ENCODE measurements around the gene DISC1.
"Not testable (repeated sequence)": the region's sequence is repeated elsewhere in the genome, so short reads cannot be mapped to it uniquely, and the experiment has no call there.

Gene DISC1

DNA sequence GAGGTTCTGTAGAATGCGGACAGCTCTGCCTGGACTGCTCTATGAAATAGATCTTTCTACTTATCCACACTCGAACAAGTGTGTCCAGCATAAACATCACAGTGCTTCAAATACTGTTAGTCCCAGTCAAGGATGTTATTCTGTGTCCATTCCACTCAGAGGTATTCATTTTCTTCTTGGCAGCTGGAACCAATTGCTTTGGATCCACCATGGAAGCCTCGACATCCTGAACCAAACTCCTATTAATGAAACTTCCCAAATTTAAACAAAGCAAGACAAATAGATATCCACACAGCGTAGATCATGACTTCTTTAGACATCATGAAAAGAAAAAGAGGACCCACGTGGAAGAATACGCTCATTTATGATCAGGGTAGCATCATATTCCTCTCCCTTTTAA, 95.8 kb downstream of the DISC1 start:
- H3K4me3 ChIP-seq (ENCODE audit: low read depth, low read length), result no peak overlapping the region
- no peak for TF ChIP-seq CTCF (conservative IDR thresholded peaks at IDR 0.05; ENCODE audit: low read depth, low read length)
- no peak for DNase-seq (ENCODE audit: low read depth)

DNA sequence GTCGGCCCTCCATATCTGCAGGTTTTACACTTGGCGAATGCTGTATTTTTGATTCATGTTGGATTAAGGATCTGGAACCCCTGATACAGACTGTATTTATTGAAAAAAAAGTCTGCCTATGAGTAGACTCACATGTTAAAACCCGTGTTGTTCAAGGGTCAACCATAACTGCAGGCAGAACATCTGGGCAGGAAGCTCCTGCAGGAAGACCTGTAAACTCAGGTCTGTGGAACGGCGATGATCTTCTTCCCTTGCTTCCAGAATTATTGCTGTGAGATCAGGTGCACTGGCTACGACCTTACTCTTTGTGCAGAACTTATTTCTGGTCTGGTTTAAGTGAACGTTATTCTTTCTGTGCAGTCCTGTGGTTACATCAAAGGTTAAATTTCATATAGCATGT, 96.6 kb downstream of the DISC1 start:
- DNase-seq (ENCODE audit: low read depth), result no peak
- H3K4me3 ChIP-seq (ENCODE audit: low read depth, low read length), result no peak overlapping the region
- TF ChIP-seq CTCF (conservative IDR thresholded peaks at IDR 0.05; ENCODE audit: low read depth, low read length), result no peak

- DNase-seq (ENCODE audit: low read depth), result no peak
- TF ChIP-seq CTCF (conservative IDR thresholded peaks at IDR 0.05; ENCODE audit: low read depth, low read length), result no peak
- no peak overlapping the region for H3K4me3 ChIP-seq (ENCODE audit: low read depth, low read length)
Measured at GRCh38 chr1:231724041-231724440, 97.5 kb downstream of the DISC1 start.

- H3K4me3 ChIP-seq (ENCODE audit: low read depth, low read length), result no peak overlapping the region
- peak; percentile 82 for DNase-seq (ENCODE audit: low read depth)
- peak; percentile 75 for TF ChIP-seq CTCF (conservative IDR thresholded peaks at IDR 0.05; ENCODE audit: low read depth, low read length)
Measured at GRCh38 chr1:231724876-231725647, 98.5 kb downstream of the DISC1 start.

DNA sequence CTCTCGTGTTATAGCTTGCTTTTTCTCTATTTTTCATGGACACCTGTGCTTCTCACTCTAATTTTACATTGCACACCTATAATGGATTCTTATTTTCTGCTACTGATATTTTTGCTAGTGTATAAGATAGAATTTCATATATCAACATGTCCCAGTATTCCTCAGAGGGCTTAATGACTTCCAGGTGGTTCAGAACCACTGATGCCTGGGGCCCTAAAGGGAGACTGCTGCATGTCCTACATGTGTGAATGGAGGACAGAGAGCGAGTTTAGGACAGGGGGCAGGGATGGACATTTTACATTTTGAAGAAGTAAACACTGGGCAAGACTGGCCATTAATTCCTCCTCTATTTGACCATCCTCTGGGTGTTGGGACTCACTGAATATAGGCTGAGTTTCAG, 100.6 kb downstream of the DISC1 start:
- H3K4me3 ChIP-seq (ENCODE audit: low read depth, low read length), result no peak overlapping the region
- no peak for DNase-seq (ENCODE audit: low read depth)
- no peak for TF ChIP-seq CTCF (conservative IDR thresholded peaks at IDR 0.05; ENCODE audit: low read depth, low read length)

DNA sequence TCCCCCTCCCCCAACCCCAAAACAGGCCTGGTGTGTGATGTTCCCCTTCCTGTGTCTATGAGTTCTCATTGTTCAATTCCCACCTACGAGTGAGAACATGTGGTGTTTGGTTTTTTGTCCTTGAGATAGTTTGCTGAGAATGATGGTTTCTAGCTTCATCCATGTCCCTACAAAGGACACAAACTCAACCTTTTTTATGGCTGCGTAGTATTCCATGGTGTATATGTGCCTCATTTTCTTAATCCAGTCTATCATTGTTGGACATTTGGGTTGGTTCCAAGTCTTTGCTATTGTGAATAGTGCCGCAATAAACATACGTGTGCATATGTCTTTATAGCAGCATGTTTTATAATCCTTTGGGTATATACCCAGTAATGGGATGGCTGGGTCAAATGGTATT, 102.4 kb downstream of the DISC1 start:
- DNase-seq (ENCODE audit: low read depth); H3K4me3 ChIP-seq (ENCODE audit: low read depth, low read length): not testable (repeated sequence)

GRCh38 chr1:231729544-231729943, 103.0 kb downstream of the DISC1 start:
- peak; percentile 13 for DNase-seq (ENCODE audit: low read depth)
- TF ChIP-seq CTCF (conservative IDR thresholded peaks at IDR 0.05; ENCODE audit: low read depth, low read length), result no peak

More at GRCh38 chr1:231729544-231729943, 103.0 kb downstream of the DISC1 start:
- no peak overlapping the region for H3K4me3 ChIP-seq (ENCODE audit: low read depth, low read length)
